Parathyroid adenoma (tissue), 2 donors: Measurements from ENCODE around the gene SYNPO2.
"Not testable (repeated sequence)": the region's sequence is repeated elsewhere in the genome, so short reads cannot be mapped to it uniquely, and the experiment has no call there.

Experiments
- H2AFZ ChIP-seq: fragments of 300-600 bp; sonication (generic); one replicate; pipeline ENCODE4 v1.7.0; 2017; ENCODE audit warnings: antibody characterized with exemption, mild to moderate bottlenecking
- H3K27ac ChIP-seq: fragments of 300-600 bp; sonication (generic); one replicate; pipeline ENCODE4 v1.7.0; 2017
- H3K27me3 ChIP-seq: fragments of 300-600 bp; sonication (generic); one replicate; pipeline ENCODE4 v1.7.0; 2017; ENCODE audit warnings: low read length; ENCODE audit not compliant: control insufficient read depth, insufficient read depth
- H3K36me3 ChIP-seq: fragments of 300-600 bp; sonication (generic); one replicate; pipeline ENCODE4 v1.7.0; 2017; ENCODE audit warnings: low read length; ENCODE audit not compliant: control insufficient read depth, insufficient read depth
- H3K4me1 ChIP-seq: fragments of 300-600 bp; sonication (generic); one replicate; pipeline ENCODE4 v1.7.0; 2017; ENCODE audit warnings: control low read depth
- H3K4me2 ChIP-seq: fragments of 300-600 bp; sonication (generic); one replicate; pipeline ENCODE4 v1.7.0; 2017; ENCODE audit warnings: low read length
- H3K4me3 ChIP-seq: fragments of 300-600 bp; sonication (generic); one replicate; pipeline ENCODE4 v1.7.0; 2017; ENCODE audit warnings: low read depth, low read length
- H3K79me2 ChIP-seq: fragments of 300-600 bp; sonication (generic); one replicate; pipeline ENCODE4 v1.7.0; 2017; ENCODE audit warnings: control low read depth
- H3K9ac ChIP-seq: fragments of 300-600 bp; sonication (generic); one replicate; pipeline ENCODE4 v1.7.0; 2017; ENCODE audit warnings: mild to moderate bottlenecking
- H3K9me3 ChIP-seq: fragments of 300-600 bp; sonication (generic); one replicate; pipeline ENCODE4 v1.7.0; 2017; ENCODE audit warnings: low read length; ENCODE audit not compliant: control insufficient read depth
- CTCF ChIP-seq: fragments of 300-600 bp; sonication (generic); IDR thresholded peaks from one replicate; pipeline ENCODE4 v1.7.0; 2017; ENCODE audit warnings: antibody characterized with exemption, mild to moderate bottlenecking
- donor health status: primary hyperparathyroidism.

SYNPO2 gene

GRCh38 chr4:118867311-118868067 lies 21.2 kb upstream of the SYNPO2 start:
- H3K36me3 ChIP-seq = no peaks in the 10 kb centered on the region
- H3K27me3 ChIP-seq = no peaks in the 10 kb centered on the region
- H3K9ac ChIP-seq = no peak overlapping the region
- no peak overlapping the region for H2AFZ ChIP-seq
- H3K27ac ChIP-seq = no peak overlapping the region
- no peak overlapping the region for H3K4me2 ChIP-seq
- no peaks in the 10 kb centered on the region for H3K4me1 ChIP-seq
- no peak for TF ChIP-seq CTCF
- no peaks in the 10 kb centered on the region for H3K79me2 ChIP-seq
- no peak overlapping the region for H3K4me3 ChIP-seq
- H3K9me3 ChIP-seq = no peaks in the 10 kb centered on the region

- no peak overlapping the region for H2AFZ ChIP-seq
- H3K9ac ChIP-seq = no peak overlapping the region
- H3K79me2 ChIP-seq = no peaks in the 10 kb centered on the region
- TF ChIP-seq CTCF = no peak
- no peak overlapping the region for H3K4me2 ChIP-seq
- H3K9me3 ChIP-seq = no peaks in the 10 kb centered on the region
- H3K4me3 ChIP-seq = no peak overlapping the region
- H3K4me1 ChIP-seq = no peaks in the 10 kb centered on the region
- no peak overlapping the region for H3K27ac ChIP-seq
- H3K27me3 ChIP-seq = no peaks in the 10 kb centered on the region
- no peaks in the 10 kb centered on the region for H3K36me3 ChIP-seq
These were observed 18.8 kb upstream of the SYNPO2 start for GRCh38 chr4:118869808-118870342.

GRCh38 chr4:118872181-118872580 lies 16.5 kb upstream of the SYNPO2 start:
- no peak overlapping the region for H2AFZ ChIP-seq
- no peaks in the 10 kb centered on the region for H3K9me3 ChIP-seq
- no peaks in the 10 kb centered on the region for H3K79me2 ChIP-seq
- no peak overlapping the region for H3K4me2 ChIP-seq
- no peaks in the 10 kb centered on the region for H3K4me1 ChIP-seq
- TF ChIP-seq CTCF = no peak
- no peak overlapping the region for H3K4me3 ChIP-seq
- H3K36me3 ChIP-seq = no peaks in the 10 kb centered on the region
- H3K27ac ChIP-seq = no peak overlapping the region
- H3K9ac ChIP-seq = no peak overlapping the region
- no peaks in the 10 kb centered on the region for H3K27me3 ChIP-seq

GRCh38 chr4:118877797-118878196 lies 10.9 kb upstream of the SYNPO2 start:
- TF ChIP-seq CTCF = no peak
- Histone ChIP-seq H3K9ac (no peak overlapping the region), H3K4me2 (no peak overlapping the region), H3K79me2 (no peaks in the 10 kb centered on the region), H3K4me3 (no peak overlapping the region), H3K27me3 (no peaks in the 10 kb centered on the region), H2AFZ (no peak overlapping the region), H3K27ac (no peak overlapping the region), H3K36me3 (no peaks in the 10 kb centered on the region), H3K9me3 (no peaks in the 10 kb centered on the region), H3K4me1 (no peaks in the 10 kb centered on the region)

GRCh38 chr4:118878507-118878906 lies 10.1 kb upstream of the SYNPO2 start:
- H3K4me1 ChIP-seq, H3K27me3 ChIP-seq, H3K4me2 ChIP-seq, H3K9me3 ChIP-seq, H3K4me3 ChIP-seq, H3K9ac ChIP-seq, H3K27ac ChIP-seq, H3K79me2 ChIP-seq, H2AFZ ChIP-seq, H3K36me3 ChIP-seq: not testable (repeated sequence)
